Activated CD8-positive, alpha-beta memory T cell treated with anti-CD3 and anti-CD28 coated beads for 1 hour (primary cell): ENCODE results near the gene OPTN.
A peak's percentile ranks its signal among the peaks of the same experiment; 100 is the strongest.
"Not testable (repeated sequence)": the region's sequence is repeated elsewhere in the genome, so short reads cannot be mapped to it uniquely, and the experiment has no call there.

ENCODE experiments used
- DNase-seq, 2 donors: peaks; one replicate each; pipeline ENCODE4 v3.0.0-alpha.2; 2020; ENCODE audit warnings: low read depth in 1 of 2; ENCODE audit errors: extremely low read depth in 1 of 2

The OPTN gene

GRCh38 chr10:13118784-13119410 lies 18.9 kb downstream of the OPTN start:
- no peak for DNase-seq

GRCh38 chr10:13120786-13121499 lies 21.0 kb downstream of the OPTN start:
- no peak for DNase-seq

GRCh38 chr10:13121500-13121854 lies 21.5 kb downstream of the OPTN start:
- no peak for DNase-seq

- DNase-seq, result no peak
These were observed 36.7 kb downstream of the OPTN start for GRCh38 chr10:13136651-13137050.

GRCh38 chr10:13139150-13139549 lies 39.2 kb downstream of the OPTN start:
- DNase-seq, result no peak

- DNase-seq, result no peak
These were observed 39.7 kb downstream of the OPTN start for GRCh38 chr10:13139676-13140075.

GRCh38 chr10:13140627-13141190 lies 40.7 kb downstream of the OPTN start:
- DNase-seq, result no peak

- no peak for DNase-seq
These were observed 43.8 kb downstream of the OPTN start for GRCh38 chr10:13143766-13144165.

- no peak for DNase-seq
These were observed 44.9 kb downstream of the OPTN start for GRCh38 chr10:13144814-13145213.

- DNase-seq, result no peak
These were observed 46.4 kb downstream of the OPTN start for GRCh38 chr10:13146379-13146778.

GRCh38 chr10:13147161-13147560 lies 47.2 kb downstream of the OPTN start:
- no peak for DNase-seq

GRCh38 chr10:13152296-13152695 lies 52.3 kb downstream of the OPTN start:
- DNase-seq, result no peak

GRCh38 chr10:13155860-13156259 lies 55.9 kb downstream of the OPTN start:
- DNase-seq, result not testable (repeated sequence)

GRCh38 chr10:13158401-13158800 lies 58.4 kb downstream of the OPTN start:
- DNase-seq, result no peak

GRCh38 chr10:13160934-13161856 lies 61.2 kb downstream of the OPTN start, which contains the start of gene MCM10:
Gene MCM10 (plus strand): TSS chr10:13161558. CDS start chr10:13164203, 2,645 bp downstream.
- peak; percentile 93 to 96 for DNase-seq

GRCh38 chr10:13161857-13162271 lies 61.9 kb downstream of the OPTN start:
- DNase-seq, result no peak

- DNase-seq, result no peak
These were observed 63.9 kb downstream of the OPTN start for GRCh38 chr10:13163859-13164258.

GRCh38 chr10:13165177-13165576 lies 65.2 kb downstream of the OPTN start:
- DNase-seq, result no peak

- DNase-seq, result no peak
These were observed 67.6 kb downstream of the OPTN start for GRCh38 chr10:13167568-13167967.

- DNase-seq, result no peak
These were observed 68.8 kb downstream of the OPTN start for GRCh38 chr10:13168781-13169180.

- no peak for DNase-seq
These were observed 73.7 kb downstream of the OPTN start for GRCh38 chr10:13173616-13174015.
